HFFc6 (cell line): ENCODE measurements around the gene ARHGAP26. TPM values are rescaled to one million over a fixed set of nuclear protein-coding genes. Genes with fewer than 3 reads are reported as not detected.

ENCODE experiments used
- DNase-seq: peaks from one replicate; pipeline ENCODE4 v3.0.0-alpha.2; 2018
- H3K27ac Mint-ChIP-seq: 2 replicates; pipeline ENCODE4 v1.8.0; 2020; ENCODE audit warnings: mild to moderate bottlenecking, mixed read lengths
- H3K27me3 Mint-ChIP-seq: 2 replicates; pipeline ENCODE4 v1.8.0; 2021; ENCODE audit warnings: mild to moderate bottlenecking, moderate library complexity, mixed read lengths; ENCODE audit not compliant: insufficient read depth
- H3K36me3 Mint-ChIP-seq: 2 replicates; pipeline ENCODE4 v1.8.0; 2021; ENCODE audit warnings: low read depth, mixed read lengths
- H3K4me1 Mint-ChIP-seq: 2 replicates; pipeline ENCODE4 v1.8.0; 2020; ENCODE audit warnings: low read depth, mixed read lengths
- H3K4me3 Mint-ChIP-seq: 2 replicates; pipeline ENCODE4 v1.8.0; 2020; ENCODE audit warnings: mild to moderate bottlenecking, moderate library complexity, mixed read lengths
- H3K9me3 Mint-ChIP-seq: 2 replicates; pipeline ENCODE4 v1.8.0; 2020; ENCODE audit warnings: mild to moderate bottlenecking, mixed read lengths
- CTCF ChIP-seq: fragments of 200-600 bp; sonication (generic); IDR thresholded peaks from 2 replicates; pipeline ENCODE4 v1.5.0; 2021; ENCODE audit warnings: antibody characterized with exemption, mild to moderate bottlenecking
- total RNA-seq, 6 experiments: library from RNA; stranded (reverse); fragmentation: NEBNext Ultra II Directional; extraction: Animal tissue kit (Norgen Biotek cat#: 25700); gene quantifications; 2 replicates in 1 of 6; 3 replicates in 5 of 6; pipeline ENCODE4 v1.2.3, GENCODE V29; 2021

ARHGAP26 gene
- total RNA-seq, 6 experiments from 2014 or later, result 2.3 to 3.6 (median 3.1) TPM

- no peak for TF ChIP-seq CTCF
- DNase-seq, result no peak
- Mint-ChIP-seq H3K9me3 (no peaks in the 10 kb centered on the region), H3K4me3 (no peak overlapping the region), H3K36me3 (no peaks in the 10 kb centered on the region), H3K27ac (no peak overlapping the region), H3K4me1 (peaks cover 29% of the 10 kb centered on the region), H3K27me3 (no peaks in the 10 kb centered on the region; the same call in 1 of the 2 replicates)
These were observed 201.3 kb downstream of the ARHGAP26 start for GRCh38 chr5:142971303-142972013.

GRCh38 chr5:142972064-142972570 is 201.9 kb downstream of the ARHGAP26 start:
- Mint-ChIP-seq H3K27me3 (no peaks in the 10 kb centered on the region; the same call in 1 of the 2 replicates), H3K36me3 (no peaks in the 10 kb centered on the region), H3K4me1 (peaks cover 35% of the 10 kb centered on the region), H3K4me3 (no peak overlapping the region), H3K9me3 (no peaks in the 10 kb centered on the region), H3K27ac (no peak overlapping the region)
- TF ChIP-seq CTCF, result no peak
- no peak for DNase-seq

- H3K4me1 Mint-ChIP-seq, result peaks cover 53% of the 10 kb centered on the region
- no peak overlapping the region for H3K4me3 Mint-ChIP-seq
- H3K27me3 Mint-ChIP-seq, result no peaks in the 10 kb centered on the region; the same call in 1 of the 2 replicates
- no peak overlapping the region for H3K27ac Mint-ChIP-seq
- H3K36me3 Mint-ChIP-seq, result no peaks in the 10 kb centered on the region
- TF ChIP-seq CTCF, result no peak
- no peaks in the 10 kb centered on the region for H3K9me3 Mint-ChIP-seq
- no peak for DNase-seq
These were observed 203.8 kb downstream of the ARHGAP26 start for GRCh38 chr5:142973932-142974331.

- no peak for DNase-seq
- H3K36me3 Mint-ChIP-seq, result no peaks in the 10 kb centered on the region
- H3K27me3 Mint-ChIP-seq, result no peaks in the 10 kb centered on the region; the same call in 1 of the 2 replicates
- no peaks in the 10 kb centered on the region for H3K9me3 Mint-ChIP-seq
- no peak for TF ChIP-seq CTCF
- peaks cover 58% of the 10 kb centered on the region for H3K4me1 Mint-ChIP-seq
- no peak overlapping the region for H3K4me3 Mint-ChIP-seq
- H3K27ac Mint-ChIP-seq, result no peak overlapping the region
These were observed 204.2 kb downstream of the ARHGAP26 start for GRCh38 chr5:142974409-142974808.

- H3K27me3 Mint-ChIP-seq, result no peaks in the 10 kb centered on the region; the same call in 1 of the 2 replicates
- H3K4me3 Mint-ChIP-seq, result no peak overlapping the region
- no peak for TF ChIP-seq CTCF
- DNase-seq, result peak; percentile 17
- H3K27ac Mint-ChIP-seq, result peak overlapping the region; percentile 93
- no peaks in the 10 kb centered on the region for H3K9me3 Mint-ChIP-seq
- peaks cover 72% of the 10 kb centered on the region for H3K4me1 Mint-ChIP-seq
- H3K36me3 Mint-ChIP-seq, result no peaks in the 10 kb centered on the region
These were observed 206.7 kb downstream of the ARHGAP26 start for GRCh38 chr5:142976861-142977260.
